HepG2 (cell line): ENCODE results near the gene CFAP100.

Experiments used
- ERF ChIP-seq: IDR thresholded peaks from 2 replicates; pipeline ENCODE4 v1.6.1; 2018; ENCODE audit warnings: missing biosample characterization, missing genetic modification reagents
- HDAC6 ChIP-seq: fragments of 200-600 bp; sonication (generic); IDR thresholded peaks from 2 replicates; pipeline ENCODE4 v1.7.0; 2017; ENCODE audit warnings: mild to moderate bottlenecking, antibody characterized with exemption, low read length, low read depth
- NFE2L2 ChIP-seq: fragments of 150-350 bp; IDR thresholded peaks from 2 replicates; pipeline ENCODE4 v1.6.1; 2014; ENCODE audit warnings: low read length
- NR2C2 ChIP-seq: sonication (generic); formaldehyde crosslinking; IDR thresholded peaks from 2 replicates; pipeline ENCODE4 v1.4.0; 2020; ENCODE audit warnings: missing genetic modification reagents, mild to moderate bottlenecking, moderate library complexity, borderline replicate concordance
- RFX5 ChIP-seq: IDR thresholded peaks from 2 replicates; pipeline ENCODE4 v1.6.1; 2011; ENCODE audit warnings: low read depth, low read length, improper control_type of control experiment
- SMC3 ChIP-seq: IDR thresholded peaks from 2 replicates; pipeline ENCODE4 v1.6.1; 2011; ENCODE audit warnings: low read length, improper control_type of control experiment
- ZBTB4 ChIP-seq: sonication (generic); formaldehyde crosslinking; IDR thresholded peaks from 2 replicates; pipeline ENCODE4 v1.4.0; 2020; ENCODE audit warnings: missing genetic modification reagents, mild to moderate bottlenecking, borderline replicate concordance
- ZNF605 ChIP-seq: sonication (generic); formaldehyde crosslinking; IDR thresholded peaks from 2 replicates; pipeline ENCODE4 v1.8.0; 2022; ENCODE audit warnings: mild to moderate bottlenecking, missing genetic modification reagents
- ZNF678 ChIP-seq: sonication (generic); formaldehyde crosslinking; IDR thresholded peaks from 2 replicates; pipeline ENCODE4 v1.4.0; 2020; ENCODE audit warnings: mild to moderate bottlenecking, missing genetic modification reagents
- TF ChIP-seq, protein P1 (sequence below): IDR thresholded peaks from 2 replicates; pipeline ENCODE4 v1.4.0; 2020; ENCODE audit warnings: mild to moderate bottlenecking, missing genetic modification reagents
- TF ChIP-seq, protein P2 (sequence below): sonication (generic); formaldehyde crosslinking; IDR thresholded peaks from 2 replicates; pipeline ENCODE4 v1.5.0; 2020; ENCODE audit warnings: mild to moderate bottlenecking, missing genetic modification reagents, moderate library complexity
- TF ChIP-seq, protein P3 (sequence below): sonication (generic); formaldehyde crosslinking; IDR thresholded peaks from 2 replicates; pipeline ENCODE4 v1.8.1; 2023; ENCODE audit warnings: mild to moderate bottlenecking, moderate library complexity, missing genetic modification reagents
- TF ChIP-seq, protein P4 (sequence below): sonication (generic); formaldehyde crosslinking; IDR thresholded peaks from 2 replicates; pipeline ENCODE4 v1.4.0; 2020; ENCODE audit warnings: missing genetic modification reagents, borderline replicate concordance

GRCh38 chr3:126393563-126393962 lies 1.1 kb upstream of the CFAP100 start:
- TF ChIP-seq HDAC6 (no peak), NR2C2 (no peak), ZBTB4 (no peak), ZNF678 (CRISPR knock-in tag) (no peak), SMC3 (no peak), ERF (CRISPR knock-in tag) (no peak), ZNF605 (CRISPR knock-in tag) (no peak), NFE2L2 (no peak), RFX5 (no peak)
- TF ChIP-seq, protein P1, sequence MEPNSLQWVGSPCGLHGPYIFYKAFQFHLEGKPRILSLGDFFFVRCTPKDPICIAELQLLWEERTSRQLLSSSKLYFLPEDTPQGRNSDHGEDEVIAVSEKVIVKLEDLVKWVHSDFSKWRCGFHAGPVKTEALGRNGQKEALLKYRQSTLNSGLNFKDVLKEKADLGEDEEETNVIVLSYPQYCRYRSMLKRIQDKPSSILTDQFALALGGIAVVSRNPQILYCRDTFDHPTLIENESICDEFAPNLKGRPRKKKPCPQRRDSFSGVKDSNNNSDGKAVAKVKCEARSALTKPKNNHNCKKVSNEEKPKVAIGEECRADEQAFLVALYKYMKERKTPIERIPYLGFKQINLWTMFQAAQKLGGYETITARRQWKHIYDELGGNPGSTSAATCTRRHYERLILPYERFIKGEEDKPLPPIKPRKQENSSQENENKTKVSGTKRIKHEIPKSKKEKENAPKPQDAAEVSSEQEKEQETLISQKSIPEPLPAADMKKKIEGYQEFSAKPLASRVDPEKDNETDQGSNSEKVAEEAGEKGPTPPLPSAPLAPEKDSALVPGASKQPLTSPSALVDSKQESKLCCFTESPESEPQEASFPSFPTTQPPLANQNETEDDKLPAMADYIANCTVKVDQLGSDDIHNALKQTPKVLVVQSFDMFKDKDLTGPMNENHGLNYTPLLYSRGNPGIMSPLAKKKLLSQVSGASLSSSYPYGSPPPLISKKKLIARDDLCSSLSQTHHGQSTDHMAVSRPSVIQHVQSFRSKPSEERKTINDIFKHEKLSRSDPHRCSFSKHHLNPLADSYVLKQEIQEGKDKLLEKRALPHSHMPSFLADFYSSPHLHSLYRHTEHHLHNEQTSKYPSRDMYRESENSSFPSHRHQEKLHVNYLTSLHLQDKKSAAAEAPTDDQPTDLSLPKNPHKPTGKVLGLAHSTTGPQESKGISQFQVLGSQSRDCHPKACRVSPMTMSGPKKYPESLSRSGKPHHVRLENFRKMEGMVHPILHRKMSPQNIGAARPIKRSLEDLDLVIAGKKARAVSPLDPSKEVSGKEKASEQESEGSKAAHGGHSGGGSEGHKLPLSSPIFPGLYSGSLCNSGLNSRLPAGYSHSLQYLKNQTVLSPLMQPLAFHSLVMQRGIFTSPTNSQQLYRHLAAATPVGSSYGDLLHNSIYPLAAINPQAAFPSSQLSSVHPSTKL (CRISPR knock-in tag): no peak
- TF ChIP-seq, protein P2, sequence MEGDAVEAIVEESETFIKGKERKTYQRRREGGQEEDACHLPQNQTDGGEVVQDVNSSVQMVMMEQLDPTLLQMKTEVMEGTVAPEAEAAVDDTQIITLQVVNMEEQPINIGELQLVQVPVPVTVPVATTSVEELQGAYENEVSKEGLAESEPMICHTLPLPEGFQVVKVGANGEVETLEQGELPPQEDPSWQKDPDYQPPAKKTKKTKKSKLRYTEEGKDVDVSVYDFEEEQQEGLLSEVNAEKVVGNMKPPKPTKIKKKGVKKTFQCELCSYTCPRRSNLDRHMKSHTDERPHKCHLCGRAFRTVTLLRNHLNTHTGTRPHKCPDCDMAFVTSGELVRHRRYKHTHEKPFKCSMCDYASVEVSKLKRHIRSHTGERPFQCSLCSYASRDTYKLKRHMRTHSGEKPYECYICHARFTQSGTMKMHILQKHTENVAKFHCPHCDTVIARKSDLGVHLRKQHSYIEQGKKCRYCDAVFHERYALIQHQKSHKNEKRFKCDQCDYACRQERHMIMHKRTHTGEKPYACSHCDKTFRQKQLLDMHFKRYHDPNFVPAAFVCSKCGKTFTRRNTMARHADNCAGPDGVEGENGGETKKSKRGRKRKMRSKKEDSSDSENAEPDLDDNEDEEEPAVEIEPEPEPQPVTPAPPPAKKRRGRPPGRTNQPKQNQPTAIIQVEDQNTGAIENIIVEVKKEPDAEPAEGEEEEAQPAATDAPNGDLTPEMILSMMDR (CRISPR knock-in tag): no peak
- TF ChIP-seq, protein P3, sequence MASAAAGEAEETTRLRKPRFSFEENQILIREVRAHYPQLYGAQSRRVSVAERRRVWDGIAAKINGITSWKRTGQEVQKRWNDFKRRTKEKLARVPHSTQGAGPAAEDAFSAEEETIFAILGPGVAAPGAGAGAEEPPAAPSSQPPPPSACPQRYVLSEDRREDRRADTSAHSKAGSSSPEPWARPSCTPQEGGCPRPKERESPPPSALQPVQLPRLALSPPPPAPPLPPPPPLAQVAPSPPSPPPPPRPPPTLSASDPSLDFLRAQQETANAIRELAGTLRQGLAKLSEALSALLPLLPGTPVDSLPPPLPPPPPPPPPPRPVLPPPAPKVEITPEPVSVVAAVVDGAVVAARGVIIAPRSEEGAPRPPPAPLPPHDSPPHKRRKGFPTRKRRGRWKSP (CRISPR knock-in tag): no peak
- TF ChIP-seq, protein P4, sequence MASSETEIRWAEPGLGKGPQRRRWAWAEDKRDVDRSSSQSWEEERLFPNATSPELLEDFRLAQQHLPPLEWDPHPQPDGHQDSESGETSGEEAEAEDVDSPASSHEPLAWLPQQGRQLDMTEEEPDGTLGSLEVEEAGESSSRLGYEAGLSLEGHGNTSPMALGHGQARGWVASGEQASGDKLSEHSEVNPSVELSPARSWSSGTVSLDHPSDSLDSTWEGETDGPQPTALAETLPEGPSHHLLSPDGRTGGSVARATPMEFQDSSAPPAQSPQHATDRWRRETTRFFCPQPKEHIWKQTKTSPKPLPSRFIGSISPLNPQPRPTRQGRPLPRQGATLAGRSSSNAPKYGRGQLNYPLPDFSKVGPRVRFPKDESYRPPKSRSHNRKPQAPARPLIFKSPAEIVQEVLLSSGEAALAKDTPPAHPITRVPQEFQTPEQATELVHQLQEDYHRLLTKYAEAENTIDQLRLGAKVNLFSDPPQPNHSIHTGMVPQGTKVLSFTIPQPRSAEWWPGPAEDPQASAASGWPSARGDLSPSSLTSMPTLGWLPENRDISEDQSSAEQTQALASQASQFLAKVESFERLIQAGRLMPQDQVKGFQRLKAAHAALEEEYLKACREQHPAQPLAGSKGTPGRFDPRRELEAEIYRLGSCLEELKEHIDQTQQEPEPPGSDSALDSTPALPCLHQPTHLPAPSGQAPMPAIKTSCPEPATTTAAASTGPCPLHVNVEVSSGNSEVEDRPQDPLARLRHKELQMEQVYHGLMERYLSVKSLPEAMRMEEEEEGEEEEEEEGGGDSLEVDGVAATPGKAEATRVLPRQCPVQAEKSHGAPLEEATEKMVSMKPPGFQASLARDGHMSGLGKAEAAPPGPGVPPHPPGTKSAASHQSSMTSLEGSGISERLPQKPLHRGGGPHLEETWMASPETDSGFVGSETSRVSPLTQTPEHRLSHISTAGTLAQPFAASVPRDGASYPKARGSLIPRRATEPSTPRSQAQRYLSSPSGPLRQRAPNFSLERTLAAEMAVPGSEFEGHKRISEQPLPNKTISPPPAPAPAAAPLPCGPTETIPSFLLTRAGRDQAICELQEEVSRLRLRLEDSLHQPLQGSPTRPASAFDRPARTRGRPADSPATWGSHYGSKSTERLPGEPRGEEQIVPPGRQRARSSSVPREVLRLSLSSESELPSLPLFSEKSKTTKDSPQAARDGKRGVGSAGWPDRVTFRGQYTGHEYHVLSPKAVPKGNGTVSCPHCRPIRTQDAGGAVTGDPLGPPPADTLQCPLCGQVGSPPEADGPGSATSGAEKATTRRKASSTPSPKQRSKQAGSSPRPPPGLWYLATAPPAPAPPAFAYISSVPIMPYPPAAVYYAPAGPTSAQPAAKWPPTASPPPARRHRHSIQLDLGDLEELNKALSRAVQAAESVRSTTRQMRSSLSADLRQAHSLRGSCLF (CRISPR knock-in tag): no peak
